ENCODE measurements around the gene SV2B.

DNA sequence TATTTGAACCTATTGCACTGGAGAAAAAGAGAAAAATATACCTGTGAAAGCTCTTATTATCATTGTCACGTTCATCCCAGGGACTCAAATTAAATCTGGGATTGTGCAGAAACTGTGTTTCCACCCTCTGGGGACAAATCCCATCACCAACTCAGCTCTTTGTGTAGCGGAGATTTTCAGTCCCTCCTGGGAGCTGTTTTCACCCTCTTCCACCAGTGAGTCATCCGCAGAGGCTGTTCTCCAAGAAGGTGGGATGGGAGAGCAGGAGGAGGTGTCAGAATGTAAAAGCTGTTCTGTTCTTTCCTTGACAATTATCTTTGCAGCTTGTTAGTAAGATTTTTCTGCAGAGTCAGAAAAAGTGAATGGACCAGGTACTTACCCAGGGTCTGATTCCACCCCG, 28.0 kb downstream of the SV2B start:
- TF ChIP-seq, protein P1, sequence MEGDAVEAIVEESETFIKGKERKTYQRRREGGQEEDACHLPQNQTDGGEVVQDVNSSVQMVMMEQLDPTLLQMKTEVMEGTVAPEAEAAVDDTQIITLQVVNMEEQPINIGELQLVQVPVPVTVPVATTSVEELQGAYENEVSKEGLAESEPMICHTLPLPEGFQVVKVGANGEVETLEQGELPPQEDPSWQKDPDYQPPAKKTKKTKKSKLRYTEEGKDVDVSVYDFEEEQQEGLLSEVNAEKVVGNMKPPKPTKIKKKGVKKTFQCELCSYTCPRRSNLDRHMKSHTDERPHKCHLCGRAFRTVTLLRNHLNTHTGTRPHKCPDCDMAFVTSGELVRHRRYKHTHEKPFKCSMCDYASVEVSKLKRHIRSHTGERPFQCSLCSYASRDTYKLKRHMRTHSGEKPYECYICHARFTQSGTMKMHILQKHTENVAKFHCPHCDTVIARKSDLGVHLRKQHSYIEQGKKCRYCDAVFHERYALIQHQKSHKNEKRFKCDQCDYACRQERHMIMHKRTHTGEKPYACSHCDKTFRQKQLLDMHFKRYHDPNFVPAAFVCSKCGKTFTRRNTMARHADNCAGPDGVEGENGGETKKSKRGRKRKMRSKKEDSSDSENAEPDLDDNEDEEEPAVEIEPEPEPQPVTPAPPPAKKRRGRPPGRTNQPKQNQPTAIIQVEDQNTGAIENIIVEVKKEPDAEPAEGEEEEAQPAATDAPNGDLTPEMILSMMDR (IDR thresholded peaks at IDR 0.05), result no peak
- no peak for TF ChIP-seq EZH2 (IDR thresholded peaks at IDR 0.05; ENCODE audit: borderline replicate concordance, insufficient read depth, low read depth, low read length, poor library complexity, severe bottlenecking)

Data from B cell (primary cell).